MG63 (cell line): ENCODE results near the gene PCDH15. TPM values are rescaled to one million over a fixed set of nuclear protein-coding genes. Genes with fewer than 3 reads are reported as not detected.

ENCODE experiments used
- DNase-seq: peaks from one replicate; pipeline ENCODE4 v3.0.0-alpha.2; 2020
- H3K27me3 ChIP-seq: fragments of 250-450 bp; sonication (Bioruptor Pico); 2 replicates; pipeline ENCODE4 v1.5.1; 2020; ENCODE audit warnings: mild to moderate bottlenecking, moderate library complexity
- H3K36me3 ChIP-seq: fragments of 250-450 bp; sonication (Bioruptor Pico); 2 replicates; pipeline ENCODE4 v1.5.1; 2020; ENCODE audit warnings: mild to moderate bottlenecking, moderate library complexity
- H3K4me3 ChIP-seq: fragments of 250-450 bp; sonication (Bioruptor Pico); 2 replicates; pipeline ENCODE4 v1.5.1; 2020; ENCODE audit warnings: mild to moderate bottlenecking, moderate library complexity
- H3K9me3 ChIP-seq: fragments of 250-450 bp; sonication (Bioruptor Pico); 2 replicates; pipeline ENCODE4 v1.5.1; 2020; ENCODE audit warnings: mild to moderate bottlenecking, moderate library complexity
- total RNA-seq: library from RNA; depleted of rRNA; stranded (reverse); fragments of >200 nt; shearing (Covaris generic); gene quantifications from 2 replicates; pipeline ENCODE4 v1.2.3, GENCODE V29; 2014; ENCODE audit warnings: low replicate concordance; rRNA removed

PCDH15 gene
- total RNA-seq, result 0.81 TPM in 1 of 2 replicates, not detected in the other

- H3K9me3 ChIP-seq, result no peaks in the 10 kb centered on the region
- DNase-seq, result peak; percentile 11
- H3K36me3 ChIP-seq, result no peaks in the 10 kb centered on the region
- H3K4me3 ChIP-seq, result no peak within 1 kb of the TSS
- no peaks in the 10 kb centered on the region for H3K27me3 ChIP-seq
Measured at GRCh38 chr10:54800741-54801421, at the start of gene PCDH15. Gene PCDH15 (minus strand): TSS chr10:54801231. CDS start chr10:54664262, 136,969 bp downstream.

- no peak for DNase-seq
- Histone ChIP-seq H3K36me3 (no peaks in the 10 kb centered on the region), H3K27me3 (no peaks in the 10 kb centered on the region), H3K9me3 (no peaks in the 10 kb centered on the region), H3K4me3 (no peak overlapping the region)
Measured at GRCh38 chr10:54843932-54844331, 42.9 kb upstream of the PCDH15 start.

GRCh38 chr10:54843085-54843646, 42.1 kb upstream of the PCDH15 start:
- no peak overlapping the region for H3K4me3 ChIP-seq

GRCh38 chr10:54837479-54837878, 36.4 kb upstream of the PCDH15 start:
- no peaks in the 10 kb centered on the region for H3K9me3 ChIP-seq
- H3K36me3 ChIP-seq, result no peaks in the 10 kb centered on the region
- DNase-seq, result no peak
- H3K27me3 ChIP-seq, result no peaks in the 10 kb centered on the region
- H3K4me3 ChIP-seq, result no peak overlapping the region

More at GRCh38 chr10:54843085-54843646, 42.1 kb upstream of the PCDH15 start:
- H3K36me3 ChIP-seq, result no peaks in the 10 kb centered on the region
- DNase-seq, result no peak
- H3K27me3 ChIP-seq, result no peaks in the 10 kb centered on the region
- no peaks in the 10 kb centered on the region for H3K9me3 ChIP-seq

GRCh38 chr10:54833029-54833428, 32.0 kb upstream of the PCDH15 start:
- Histone ChIP-seq H3K36me3 (no peaks in the 10 kb centered on the region), H3K4me3 (no peak overlapping the region), H3K27me3 (no peaks in the 10 kb centered on the region), H3K9me3 (no peaks in the 10 kb centered on the region)
- DNase-seq, result no peak

GRCh38 chr10:54826994-54827560, 26.0 kb upstream of the PCDH15 start:
- Histone ChIP-seq H3K27me3 (no peaks in the 10 kb centered on the region), H3K4me3 (no peak overlapping the region), H3K9me3 (peaks cover 3% of the 10 kb centered on the region; the same call in 1 of the 2 replicates), H3K36me3 (no peaks in the 10 kb centered on the region)
- no peak for DNase-seq

- Histone ChIP-seq H3K36me3 (no peaks in the 10 kb centered on the region), H3K27me3 (no peaks in the 10 kb centered on the region), H3K9me3 (no peaks in the 10 kb centered on the region), H3K4me3 (no peak overlapping the region)
- DNase-seq, result no peak
Measured at GRCh38 chr10:54815583-54815982, 14.6 kb upstream of the PCDH15 start.

- Histone ChIP-seq H3K27me3 (no peaks in the 10 kb centered on the region), H3K9me3 (no peaks in the 10 kb centered on the region), H3K36me3 (no peaks in the 10 kb centered on the region), H3K4me3 (no peak overlapping the region)
- no peak for DNase-seq
Measured at GRCh38 chr10:54808186-54808935, 7.3 kb upstream of the PCDH15 start.

GRCh38 chr10:54799506-54799905, 1.5 kb downstream of the PCDH15 start:
- no peaks in the 10 kb centered on the region for H3K9me3 ChIP-seq
- no peak for DNase-seq

GRCh38 chr10:54797636-54798321, 3.3 kb downstream of the PCDH15 start:
- DNase-seq, result peak; percentile 74
- H3K4me3 ChIP-seq, result peak overlapping the region; percentile 16; the same call in 1 of the 2 replicates

More at GRCh38 chr10:54799506-54799905, 1.5 kb downstream of the PCDH15 start:
- Histone ChIP-seq H3K36me3 (no peaks in the 10 kb centered on the region), H3K4me3 (no peak overlapping the region), H3K27me3 (no peaks in the 10 kb centered on the region)

GRCh38 chr10:54796881-54797280, 4.2 kb downstream of the PCDH15 start:
- H3K36me3 ChIP-seq, result no peaks in the 10 kb centered on the region
- no peak overlapping the region for H3K4me3 ChIP-seq
- no peaks in the 10 kb centered on the region for H3K9me3 ChIP-seq
- H3K27me3 ChIP-seq, result no peaks in the 10 kb centered on the region
- no peak for DNase-seq

More at GRCh38 chr10:54797636-54798321, 3.3 kb downstream of the PCDH15 start:
- H3K9me3 ChIP-seq, result no peaks in the 10 kb centered on the region
- H3K36me3 ChIP-seq, result no peaks in the 10 kb centered on the region
- no peaks in the 10 kb centered on the region for H3K27me3 ChIP-seq

GRCh38 chr10:54776622-54777021, 24.4 kb downstream of the PCDH15 start:
- H3K4me3 ChIP-seq, result no peak overlapping the region

GRCh38 chr10:54772468-54773122, 28.4 kb downstream of the PCDH15 start:
- H3K4me3 ChIP-seq, result no peak overlapping the region
- H3K9me3 ChIP-seq, result no peaks in the 10 kb centered on the region
- H3K36me3 ChIP-seq, result no peaks in the 10 kb centered on the region
- no peaks in the 10 kb centered on the region for H3K27me3 ChIP-seq
- no peak for DNase-seq

More at GRCh38 chr10:54776622-54777021, 24.4 kb downstream of the PCDH15 start:
- DNase-seq, result no peak
- H3K9me3 ChIP-seq, result 0 out of 2 replicates have a peak, but pooled peaks cover 3% of the 10 kb centered on the region
- H3K36me3 ChIP-seq, result no peaks in the 10 kb centered on the region
- no peaks in the 10 kb centered on the region; the same call in 1 of the 2 replicates for H3K27me3 ChIP-seq

- Histone ChIP-seq H3K27me3 (no peaks in the 10 kb centered on the region), H3K9me3 (no peaks in the 10 kb centered on the region), H3K4me3 (no peak overlapping the region), H3K36me3 (no peaks in the 10 kb centered on the region)
- DNase-seq, result no peak
Measured at GRCh38 chr10:54769051-54769450, 32.0 kb downstream of the PCDH15 start.

GRCh38 chr10:54758791-54759190, 42.2 kb downstream of the PCDH15 start:
- Histone ChIP-seq H3K9me3 (no peaks in the 10 kb centered on the region), H3K27me3 (no peaks in the 10 kb centered on the region; the same call in 1 of the 2 replicates), H3K4me3 (no peak overlapping the region), H3K36me3 (no peaks in the 10 kb centered on the region)
- DNase-seq, result no peak

GRCh38 chr10:54749623-54750022, 51.4 kb downstream of the PCDH15 start:
- no peaks in the 10 kb centered on the region for H3K9me3 ChIP-seq
- H3K4me3 ChIP-seq, result no peak overlapping the region
- no peak for DNase-seq
- H3K36me3 ChIP-seq, result no peaks in the 10 kb centered on the region
- H3K27me3 ChIP-seq, result no peaks in the 10 kb centered on the region
